Sigmoid colon (tissue), 7 donors: ENCODE measurements around the gene GSX1. TPM values are rescaled to one million over a fixed set of nuclear protein-coding genes. Genes with fewer than 3 reads are reported as not detected.
A peak's percentile ranks its signal among the peaks of the same experiment; 100 is the strongest.

ENCODE experiments used
- DNase-seq: peaks from one replicate; pipeline ENCODE4 v3.0.0-alpha.2; 2019
- H3K27ac ChIP-seq, 4 donors: fragments of 200-600 bp; sonication (generic); one replicate each; pipeline ENCODE4 v1.5.1; 2016 to 2019; ENCODE audit warnings: mild to moderate bottlenecking in 1 of 4
- H3K27me3 ChIP-seq, 3 donors: fragments of 200-600 bp; sonication (generic); one replicate each; pipeline ENCODE4 v1.5.1; 2019; ENCODE audit warnings: mild to moderate bottlenecking in 1 of 3
- H3K36me3 ChIP-seq, 4 donors: fragments of 200-600 bp; sonication (generic); one replicate each; pipeline ENCODE4 v1.5.1; 2016 to 2019
- H3K4me1 ChIP-seq, 4 donors: fragments of 200-600 bp; sonication (generic); one replicate each; pipeline ENCODE4 v1.5.1; 2017 to 2019
- H3K4me3 ChIP-seq, 4 donors: fragments of 200-600 bp; sonication (generic); one replicate each; pipeline ENCODE4 v1.5.1; 2017 to 2019; ENCODE audit warnings: mild to moderate bottlenecking in 2 of 4, moderate library complexity in 1 of 4
- H3K9me3 ChIP-seq, 4 donors: fragments of 200-600 bp in 3 of 4; sonication (generic) in 3 of 4; one replicate each; pipeline versions ENCODE4 v1.5.1 to v1.6.1; 2013 to 2019
- EP300 ChIP-seq, 4 donors: sonication (generic); formaldehyde crosslinking; IDR thresholded peaks; one replicate each; pipeline ENCODE4 v1.6.1; 2017; ENCODE audit warnings: antibody characterized with exemption in 4 of 4
- POLR2A ChIP-seq, 2 donors: fragments of 450-650 bp; IDR thresholded peaks; one replicate each; pipeline ENCODE4 v1.6.1; 2016; ENCODE audit warnings: antibody characterized with exemption in 2 of 2, mild to moderate bottlenecking in 2 of 2, moderate library complexity in 2 of 2
- POLR2AphosphoS5 ChIP-seq, 4 donors: sonication (generic); formaldehyde crosslinking; IDR thresholded peaks; one replicate each; pipeline ENCODE4 v1.6.1; 2017; ENCODE audit warnings: antibody characterized with exemption in 4 of 4
- WGBS, 2 donors: extraction: QIAGEN DNeasy Blood & Tissue Kit; methylation state at CpG; one replicate each; pipeline ENCODE4 v1.1.7; 2013; 5-methylcytosine and 5-hydroxymethylcytosine counted together
- intact Hi-C: fragments of 100-400 bp; cut with DNase I; formaldehyde crosslinking; loops from one replicate; pipeline ENCODE4 v1.15.1; 2023
- polyA plus RNA-seq, 3 donors: library from polyadenylated mRNA; stranded (reverse); fragments of 200-250 nt; gene quantifications; one replicate each; pipeline ENCODE4 v1.2.3, GENCODE V29; 2013
- total RNA-seq, 4 donors: library from RNA; depleted of rRNA; stranded (reverse); fragments of >200 nt; gene quantifications; one replicate each; pipeline ENCODE4 v1.1.0, GENCODE V29; 2016
- TF ChIP-seq, protein P1 (sequence below), 4 experiments: fragments of 450-650 bp in 3 of 4; fragments of 200-600 bp in 1 of 4; IDR thresholded peaks; one replicate each; pipeline ENCODE4 v1.5.1; 2016 to 2019; ENCODE audit warnings: antibody characterized with exemption in 4 of 4, mild to moderate bottlenecking in 3 of 4, moderate library complexity in 2 of 4
- donor health status: healthy with polysubstance abuse.
- donor health status: Bipolar disorder and iron deficiency.
- donor health status: healthy.

The GSX1 gene
- total and polyA plus RNA-seq, 7 donors: not detected

DNA sequence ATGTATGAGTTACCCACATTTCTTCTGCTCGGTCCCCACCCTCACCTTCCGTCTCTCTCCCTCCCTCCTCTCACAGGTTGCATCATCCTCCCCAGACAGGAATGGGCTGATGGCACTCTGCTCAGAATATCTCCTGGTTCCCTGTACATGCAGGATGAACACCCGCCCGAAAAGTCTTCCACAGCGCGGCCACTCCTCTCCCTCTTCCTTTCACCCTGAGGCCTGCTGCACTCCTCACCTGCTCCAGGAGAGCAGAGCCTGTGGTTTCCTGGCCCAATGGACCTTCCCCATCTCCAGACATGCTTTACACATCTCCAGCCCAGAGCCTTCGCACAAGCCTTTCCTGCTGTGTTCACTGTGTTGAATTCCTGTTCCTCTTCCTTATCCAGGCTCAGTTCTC is 40.9 kb downstream of the GSX1 start:
- intact Hi-C loops: loop anchor here (2.0 kb wide), 1 partner anchor 150 kb away; no protein-coding TSS in a partner anchor
- WGBS, 2 donors: 86 to 91% methylated on average over 7 of the region's 7 CpGs
- peaks cover 0 to 54% (median 18%) of the 10 kb centered on the region in 3 donors for H3K27me3 ChIP-seq

DNA sequence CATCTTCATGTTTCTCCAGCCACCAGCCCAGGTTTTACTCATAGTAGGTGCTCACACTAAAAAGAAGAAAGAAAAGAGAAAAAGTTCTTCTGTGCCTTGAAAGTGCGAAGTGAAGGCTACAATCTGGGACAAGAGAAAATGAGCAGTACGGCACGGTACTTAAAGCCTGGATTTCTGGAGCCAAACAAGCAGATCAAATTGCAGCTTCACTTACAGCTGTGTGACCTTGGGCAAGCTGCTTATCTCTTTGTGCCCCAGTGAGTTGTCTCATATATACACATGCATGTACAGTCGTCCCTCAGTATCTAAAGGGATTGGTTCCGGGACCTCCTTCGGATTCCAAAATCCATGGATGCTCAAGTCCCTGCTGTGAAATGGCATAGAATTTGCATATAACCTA is 41.8 kb downstream of the GSX1 start:
- DNase-seq: peak; percentile 8
- Histone ChIP-seq H3K27ac (no peak overlapping the region), H3K4me1 (peaks cover 0 to 7% (median 6%) of the 10 kb centered on the region in 4 donors), H3K4me3 (no peak overlapping the region), H3K27me3 (peaks cover 0 to 57% (median 18%) of the 10 kb centered on the region in 3 donors), H3K9me3 (no peaks in the 10 kb centered on the region), H3K36me3 (no peaks in the 10 kb centered on the region)
- intact Hi-C loops: no loop called here
- no peak for TF ChIP-seq POLR2AphosphoS5 (IDR thresholded peaks at IDR 0.05)
- TF ChIP-seq, protein P1, sequence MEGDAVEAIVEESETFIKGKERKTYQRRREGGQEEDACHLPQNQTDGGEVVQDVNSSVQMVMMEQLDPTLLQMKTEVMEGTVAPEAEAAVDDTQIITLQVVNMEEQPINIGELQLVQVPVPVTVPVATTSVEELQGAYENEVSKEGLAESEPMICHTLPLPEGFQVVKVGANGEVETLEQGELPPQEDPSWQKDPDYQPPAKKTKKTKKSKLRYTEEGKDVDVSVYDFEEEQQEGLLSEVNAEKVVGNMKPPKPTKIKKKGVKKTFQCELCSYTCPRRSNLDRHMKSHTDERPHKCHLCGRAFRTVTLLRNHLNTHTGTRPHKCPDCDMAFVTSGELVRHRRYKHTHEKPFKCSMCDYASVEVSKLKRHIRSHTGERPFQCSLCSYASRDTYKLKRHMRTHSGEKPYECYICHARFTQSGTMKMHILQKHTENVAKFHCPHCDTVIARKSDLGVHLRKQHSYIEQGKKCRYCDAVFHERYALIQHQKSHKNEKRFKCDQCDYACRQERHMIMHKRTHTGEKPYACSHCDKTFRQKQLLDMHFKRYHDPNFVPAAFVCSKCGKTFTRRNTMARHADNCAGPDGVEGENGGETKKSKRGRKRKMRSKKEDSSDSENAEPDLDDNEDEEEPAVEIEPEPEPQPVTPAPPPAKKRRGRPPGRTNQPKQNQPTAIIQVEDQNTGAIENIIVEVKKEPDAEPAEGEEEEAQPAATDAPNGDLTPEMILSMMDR (IDR thresholded peaks at IDR 0.05): no peak
- TF ChIP-seq POLR2A (IDR thresholded peaks at IDR 0.05): no peak
- TF ChIP-seq EP300 (IDR thresholded peaks at IDR 0.05): no peak
- 70% methylated on average over 6 of the region's 6 CpGs for WGBS, 2 donors

More for the DNA sequence above, 40.9 kb downstream of the GSX1 start:
- peaks cover 0 to 7% (median 6%) of the 10 kb centered on the region in 4 donors for H3K4me1 ChIP-seq
- TF ChIP-seq POLR2AphosphoS5 (IDR thresholded peaks at IDR 0.05) (no peak), EP300 (IDR thresholded peaks at IDR 0.05) (no peak), POLR2A (IDR thresholded peaks at IDR 0.05) (no peak)
- TF ChIP-seq, protein P1 (IDR thresholded peaks at IDR 0.05): no peak
- H3K27ac ChIP-seq: no peak overlapping the region
- DNase-seq: peak; percentile 13
- no peak overlapping the region for H3K4me3 ChIP-seq
- no peaks in the 10 kb centered on the region for H3K9me3 ChIP-seq
- H3K36me3 ChIP-seq: no peaks in the 10 kb centered on the region

GRCh38 chr13:27835799-27836198 is 43.5 kb downstream of the GSX1 start:
- 82 to 92% methylated on average over 3 of the region's 3 CpGs for WGBS, 2 donors
- Histone ChIP-seq H3K27ac (no peak overlapping the region), H3K36me3 (no peaks in the 10 kb centered on the region), H3K4me3 (no peak overlapping the region), H3K27me3 (peaks cover 0 to 42% (median 11%) of the 10 kb centered on the region in 3 donors), H3K4me1 (no peaks in the 10 kb centered on the region), H3K9me3 (no peaks in the 10 kb centered on the region)
- intact Hi-C loops: no loop called here
- TF ChIP-seq, protein P1 (IDR thresholded peaks at IDR 0.05): no peak
- TF ChIP-seq EP300 (IDR thresholded peaks at IDR 0.05): no peak
- TF ChIP-seq POLR2A (IDR thresholded peaks at IDR 0.05): no peak
- TF ChIP-seq POLR2AphosphoS5 (IDR thresholded peaks at IDR 0.05): no peak
- DNase-seq: no peak

- H3K27ac ChIP-seq: no peak overlapping the region
- TF ChIP-seq POLR2AphosphoS5 (IDR thresholded peaks at IDR 0.05) (no peak), POLR2A (IDR thresholded peaks at IDR 0.05) (no peak), EP300 (IDR thresholded peaks at IDR 0.05) (no peak)
- TF ChIP-seq, protein P1 (IDR thresholded peaks at IDR 0.05): no peak
- H3K36me3 ChIP-seq: no peaks in the 10 kb centered on the region
- no peak overlapping the region for H3K4me3 ChIP-seq
- intact Hi-C loops: no loop called here
- WGBS, 2 donors: 37 to 75% methylated on average over 8 of the region's 8 CpGs
- DNase-seq: no peak
- no peaks in the 10 kb centered on the region for H3K9me3 ChIP-seq
- H3K27me3 ChIP-seq: peaks cover 0 to 11% (median 0%) of the 10 kb centered on the region in 3 donors
- H3K4me1 ChIP-seq: no peaks in the 10 kb centered on the region
These were observed 47.7 kb downstream of the GSX1 start for GRCh38 chr13:27839809-27840467.
